GM12892 (cell line): ENCODE data around the gene SCGB1C1.

Source experiments
- POLR2A ChIP-seq: IDR thresholded peaks from 2 replicates; pipeline ENCODE4 v1.6.1; 2011; ENCODE audit warnings: low read depth, low read length, control low read depth
- POLR2AphosphoS5 ChIP-seq: IDR thresholded peaks from 2 replicates; pipeline ENCODE4 v1.6.1; 2011; ENCODE audit warnings: low read depth, low read length, control low read depth
- TAF1 ChIP-seq: IDR thresholded peaks from 2 replicates; pipeline ENCODE4 v1.6.1; 2011; ENCODE audit warnings: low read depth, mild to moderate bottlenecking, control low read depth, low read length, borderline replicate concordance

GRCh38 chr11:205221-206001 lies 12.5 kb downstream of the SCGB1C1 start:
- TF ChIP-seq POLR2A (no peak), POLR2AphosphoS5 (no peak), TAF1 (no peak)
